Measurements from ENCODE around the gene AGO1. TPM values are rescaled to one million over a fixed set of nuclear protein-coding genes. Genes with fewer than 3 reads are reported as not detected.

AGO1 gene
- total RNA-seq, 1 donor: 20.3 TPM

DNA sequence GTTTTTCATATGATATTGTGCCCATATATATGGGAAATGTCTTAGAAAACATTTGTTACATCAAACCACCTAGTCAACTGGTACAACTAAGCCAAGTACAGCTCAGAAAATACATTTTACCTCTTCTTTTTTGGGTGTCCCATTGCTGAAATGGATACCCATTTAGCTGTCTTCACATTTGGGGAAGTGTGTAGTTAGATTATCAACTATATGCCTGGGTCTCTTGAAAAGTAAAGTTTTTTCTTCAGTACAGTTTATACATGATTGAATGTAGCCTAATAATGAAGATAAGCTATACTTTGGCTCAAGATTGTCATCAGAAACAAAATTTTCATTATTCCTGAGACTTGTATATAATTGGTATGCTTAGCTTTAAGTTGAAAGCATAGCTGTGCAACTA, 49.9 kb downstream of the AGO1 start:
- DNase-seq (ENCODE audit: low read depth): no peak
- no peak overlapping the region for H3K4me3 ChIP-seq (ENCODE audit: low read depth, low read length)
- TF ChIP-seq, protein P1, sequence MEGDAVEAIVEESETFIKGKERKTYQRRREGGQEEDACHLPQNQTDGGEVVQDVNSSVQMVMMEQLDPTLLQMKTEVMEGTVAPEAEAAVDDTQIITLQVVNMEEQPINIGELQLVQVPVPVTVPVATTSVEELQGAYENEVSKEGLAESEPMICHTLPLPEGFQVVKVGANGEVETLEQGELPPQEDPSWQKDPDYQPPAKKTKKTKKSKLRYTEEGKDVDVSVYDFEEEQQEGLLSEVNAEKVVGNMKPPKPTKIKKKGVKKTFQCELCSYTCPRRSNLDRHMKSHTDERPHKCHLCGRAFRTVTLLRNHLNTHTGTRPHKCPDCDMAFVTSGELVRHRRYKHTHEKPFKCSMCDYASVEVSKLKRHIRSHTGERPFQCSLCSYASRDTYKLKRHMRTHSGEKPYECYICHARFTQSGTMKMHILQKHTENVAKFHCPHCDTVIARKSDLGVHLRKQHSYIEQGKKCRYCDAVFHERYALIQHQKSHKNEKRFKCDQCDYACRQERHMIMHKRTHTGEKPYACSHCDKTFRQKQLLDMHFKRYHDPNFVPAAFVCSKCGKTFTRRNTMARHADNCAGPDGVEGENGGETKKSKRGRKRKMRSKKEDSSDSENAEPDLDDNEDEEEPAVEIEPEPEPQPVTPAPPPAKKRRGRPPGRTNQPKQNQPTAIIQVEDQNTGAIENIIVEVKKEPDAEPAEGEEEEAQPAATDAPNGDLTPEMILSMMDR (IDR thresholded peaks at IDR 0.05; ENCODE audit: insufficient read depth, low read length): no peak

DNA sequence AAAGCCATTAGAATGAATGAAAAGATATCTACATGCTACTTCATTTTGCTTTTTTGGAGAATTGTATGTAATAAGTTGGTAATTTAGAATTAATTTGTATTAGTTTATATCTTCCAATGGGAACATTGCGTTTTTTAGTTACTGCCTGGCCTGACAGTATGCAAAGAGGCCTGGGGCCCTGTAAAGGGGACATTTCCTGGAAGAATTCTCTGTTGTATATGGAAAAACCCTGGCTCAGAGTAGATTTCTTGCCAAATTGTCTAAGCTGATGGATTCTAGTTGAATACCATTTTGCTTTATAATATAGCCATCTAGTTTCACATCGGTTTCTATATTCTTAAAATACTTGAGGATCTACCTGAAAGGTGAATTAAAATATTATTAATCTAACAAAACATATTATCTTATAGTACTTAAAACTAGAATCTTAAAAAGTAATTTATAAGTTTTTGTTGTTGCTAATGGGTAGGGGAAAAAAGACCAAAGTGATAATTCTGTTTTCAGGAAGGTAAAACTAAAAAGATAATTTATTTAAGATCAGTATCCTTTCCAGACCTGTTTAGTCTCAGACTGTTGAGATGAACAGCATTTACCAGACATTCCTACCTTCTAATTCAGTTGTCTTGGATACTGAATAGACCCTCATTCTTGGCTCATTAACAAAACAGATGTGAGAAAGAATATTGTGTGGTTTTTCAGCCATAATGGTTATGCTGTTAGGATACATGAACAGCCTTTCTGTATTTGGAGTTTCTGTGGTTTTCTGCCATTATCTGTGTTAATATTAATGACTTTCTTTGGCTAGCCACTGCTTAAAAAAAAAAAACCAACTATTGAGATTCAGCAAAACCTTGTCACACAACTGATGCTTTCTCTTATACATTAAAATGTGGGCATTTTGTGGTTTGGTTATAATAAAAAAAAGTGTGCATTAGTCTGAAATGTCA, 52.7 kb downstream of the AGO1 start:
- TF ChIP-seq, protein P1 (IDR thresholded peaks at IDR 0.05; ENCODE audit: insufficient read depth, low read length): no peak
- peak; percentile 37 for DNase-seq (ENCODE audit: low read depth)
- H3K4me3 ChIP-seq (ENCODE audit: low read depth, low read length): no peak overlapping the region

DNA sequence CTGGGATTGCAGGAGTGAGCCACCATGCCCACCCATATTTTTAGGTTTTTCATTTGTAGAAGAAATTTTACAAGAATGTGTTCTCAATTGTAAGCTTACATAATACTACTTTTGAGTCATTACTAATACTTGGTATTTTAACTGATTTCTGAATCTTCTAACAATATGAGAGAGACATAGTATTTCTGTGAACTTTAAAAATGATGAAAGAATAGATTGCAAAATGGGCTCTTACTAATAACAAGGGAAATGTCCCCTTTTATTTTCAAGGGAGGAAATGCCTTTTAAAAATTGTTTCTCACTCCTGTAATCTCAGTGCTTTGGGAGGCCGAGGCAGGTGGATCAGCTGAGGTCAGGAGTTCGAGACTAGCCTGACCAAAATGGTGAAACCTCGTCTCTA, 53.8 kb downstream of the AGO1 start:
- TF ChIP-seq, protein P1 (IDR thresholded peaks at IDR 0.05; ENCODE audit: insufficient read depth, low read length): no peak
- peak; percentile 27 for DNase-seq (ENCODE audit: low read depth)

DNA sequence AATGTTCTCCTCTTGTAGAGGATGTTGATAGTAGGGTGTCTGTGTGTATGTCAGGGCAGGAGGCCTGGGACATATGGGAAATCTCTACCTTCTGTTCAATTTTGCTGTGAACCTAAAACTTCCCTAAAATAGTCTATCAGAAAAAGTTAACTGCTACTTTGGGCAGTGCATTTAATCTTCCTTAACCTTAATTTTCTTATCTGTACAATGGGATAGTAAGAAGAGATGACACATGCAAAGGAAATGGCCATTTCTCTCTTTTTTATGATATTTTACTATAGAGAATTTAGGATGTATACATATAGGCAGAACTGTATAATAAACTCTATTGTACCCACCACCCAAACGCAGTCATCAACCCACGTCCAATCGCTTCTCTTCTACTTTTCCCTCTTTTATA, 56.5 kb downstream of the AGO1 start:
- TF ChIP-seq, protein P1 (IDR thresholded peaks at IDR 0.05; ENCODE audit: insufficient read depth, low read length): no peak
- no peak overlapping the region for H3K4me3 ChIP-seq (ENCODE audit: low read depth, low read length)
- DNase-seq (ENCODE audit: low read depth): no peak

More for the DNA sequence above, 53.8 kb downstream of the AGO1 start:
- H3K4me3 ChIP-seq (ENCODE audit: low read depth, low read length): no peak overlapping the region

DNA sequence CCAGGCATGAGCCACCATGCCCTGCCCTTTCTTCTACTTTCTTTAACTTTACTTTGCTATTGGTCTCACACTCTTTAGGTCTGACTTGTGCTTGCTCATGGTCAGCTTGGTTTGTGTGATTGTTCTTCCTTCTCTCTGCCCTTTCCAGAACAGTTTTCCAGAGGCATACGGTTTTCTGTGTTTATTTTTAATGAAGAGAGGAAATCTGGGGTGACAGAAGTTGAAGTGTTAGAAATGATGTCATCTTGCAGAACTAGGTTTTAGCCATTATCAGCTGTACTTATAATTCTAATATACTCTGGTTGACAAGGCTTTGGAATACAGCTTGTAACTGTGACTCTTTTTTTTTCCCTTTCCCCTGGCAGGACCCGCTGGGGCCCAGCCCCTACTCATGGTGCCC, 62.3 kb downstream of the AGO1 start:
- TF ChIP-seq, protein P1 (IDR thresholded peaks at IDR 0.05; ENCODE audit: insufficient read depth, low read length): no peak
- no peak overlapping the region for H3K4me3 ChIP-seq (ENCODE audit: low read depth, low read length)
- no peak for DNase-seq (ENCODE audit: low read depth)

DNA sequence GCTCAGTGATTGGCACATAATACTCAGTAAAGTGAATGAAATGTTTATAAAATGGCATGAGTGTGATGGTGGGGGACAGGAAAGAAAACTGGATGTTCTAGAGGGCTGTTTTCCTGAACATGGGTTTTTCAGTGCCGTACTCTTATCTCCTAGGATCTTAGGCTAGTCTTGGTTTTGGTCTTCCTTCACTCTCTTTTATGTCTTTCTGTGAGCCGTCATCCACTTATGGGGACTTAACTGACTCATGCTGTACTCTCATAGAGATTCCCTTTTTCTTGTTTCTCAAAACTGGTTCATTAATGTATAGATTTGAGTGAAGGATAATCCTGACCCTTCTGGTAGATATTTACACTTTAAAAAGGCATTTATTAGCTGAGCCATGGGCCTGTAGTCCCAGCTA, 64.5 kb downstream of the AGO1 start:
- no peak overlapping the region for H3K4me3 ChIP-seq (ENCODE audit: low read depth, low read length)
- TF ChIP-seq, protein P1 (IDR thresholded peaks at IDR 0.05; ENCODE audit: insufficient read depth, low read length): no peak

More for the DNA sequence above, 64.5 kb downstream of the AGO1 start:
- DNase-seq (ENCODE audit: low read depth): no peak
